Ovary (tissue), 9 donors: ENCODE measurements around the gene LRIG1. TPM values are rescaled to one million over a fixed set of nuclear protein-coding genes. Genes with fewer than 3 reads are reported as not detected.
A peak's percentile ranks its signal among the peaks of the same experiment; 100 is the strongest.

Experiments
- DNase-seq, 5 donors: peaks; one replicate each; pipeline ENCODE4 v3.0.0-alpha.2; 2019 to 2020
- H3K27ac ChIP-seq, 2 donors: fragments of 200-600 bp; one replicate each; pipeline versions ENCODE4 v1.5.1 to v1.8.0; 2019 to 2022
- H3K27me3 ChIP-seq: fragments of 200-600 bp; one replicate; pipeline ENCODE4 v1.8.0; 2022
- H3K36me3 ChIP-seq: fragments of 200-600 bp; sonication (generic); one replicate; pipeline ENCODE4 v1.5.1; 2019
- H3K4me1 ChIP-seq: one replicate; pipeline ENCODE4 v1.8.1; 2013; ENCODE audit warnings: mild to moderate bottlenecking, moderate library complexity; ENCODE audit not compliant: insufficient read depth
- H3K4me3 ChIP-seq: fragments of 200-600 bp; sonication (generic); one replicate; pipeline ENCODE4 v1.5.1; 2017
- H3K9me3 ChIP-seq, 2 donors: fragments of 200-600 bp in 1 of 2; sonication (generic) in 1 of 2; one replicate each; pipeline versions ENCODE4 v1.5.1 to v1.8.1; 2013 to 2019; ENCODE audit warnings: mild to moderate bottlenecking in 1 of 2, moderate library complexity in 1 of 2
- EP300 ChIP-seq: sonication (generic); formaldehyde crosslinking; IDR thresholded peaks from one replicate; pipeline ENCODE4 v1.6.1; 2017; ENCODE audit warnings: antibody characterized with exemption
- POLR2A ChIP-seq: fragments of 450-650 bp; IDR thresholded peaks from one replicate; pipeline ENCODE4 v1.6.1; 2017; ENCODE audit warnings: antibody characterized with exemption, mild to moderate bottlenecking, moderate library complexity
- WGBS, 3 donors: extraction: QIAGEN DNeasy Blood & Tissue Kit in 1 of 3; methylation state at CpG; one replicate each; pipeline versions ENCODE4 v1.1.5 to v1.1.7; 2013 to 2017; 5-methylcytosine and 5-hydroxymethylcytosine counted together
- intact Hi-C, 4 donors: fragments of 100-400 bp; cut with DNase I; formaldehyde crosslinking; loops; one replicate each; pipeline versions ENCODE4 v1.11.0 to v1.15.1; 2022 to 2023
- polyA plus RNA-seq, 2 donors: library from polyadenylated mRNA; stranded (reverse); fragments of 200-250 nt in 1 of 2; fragments of 350-450 nt in 1 of 2; fragmentation: Illumina TruSeq in 1 of 2; extraction: RNeasy Lipid Tissue Mini Kit (QIAGEN cat#74804) in 1 of 2; gene quantifications; one replicate each; pipeline ENCODE4 v1.2.3, GENCODE V29; 2013 to 2014
- total RNA-seq, 7 donors: library from RNA; depleted of rRNA in 2 of 7; stranded (reverse); fragments of >200 nt in 2 of 7; fragmentation: NEBNext Ultra II Directional in 3 of 7; extraction: Animal tissue kit (Norgen Biotek cat#: 25700) in 3 of 7; gene quantifications; one replicate each; pipeline versions ENCODE4 v1.1.0 to v1.2.4, GENCODE V29; 2016 to 2023
- TF ChIP-seq, protein P1 (sequence below), 3 donors: fragments of 450-650 bp in 2 of 3; fragments of 200-600 bp in 1 of 3; IDR thresholded peaks; one replicate each; pipeline versions ENCODE4 v1.5.1 to v1.8.0; 2016 to 2022; ENCODE audit warnings: antibody characterized with exemption in 3 of 3, mild to moderate bottlenecking in 1 of 3
- donor health status: DM: no; HTN: no; CAD: no; lungs with moderate emphysema.
- donor health status: DM: no; HTN: no; CAD: no.
- donor health status: Bipolar disorder and iron deficiency.
- donor health status: DM: yes; HTN: yes; CAD: no.
- donor health status: DM: no; HTN: no; CAD: no.
- donor health status: DM: yes; HTN: yes; CAD: no.

Gene LRIG1
- total and polyA plus RNA-seq, 9 donors = 29.1 to 64.8 (median 42.6) TPM

DNA sequence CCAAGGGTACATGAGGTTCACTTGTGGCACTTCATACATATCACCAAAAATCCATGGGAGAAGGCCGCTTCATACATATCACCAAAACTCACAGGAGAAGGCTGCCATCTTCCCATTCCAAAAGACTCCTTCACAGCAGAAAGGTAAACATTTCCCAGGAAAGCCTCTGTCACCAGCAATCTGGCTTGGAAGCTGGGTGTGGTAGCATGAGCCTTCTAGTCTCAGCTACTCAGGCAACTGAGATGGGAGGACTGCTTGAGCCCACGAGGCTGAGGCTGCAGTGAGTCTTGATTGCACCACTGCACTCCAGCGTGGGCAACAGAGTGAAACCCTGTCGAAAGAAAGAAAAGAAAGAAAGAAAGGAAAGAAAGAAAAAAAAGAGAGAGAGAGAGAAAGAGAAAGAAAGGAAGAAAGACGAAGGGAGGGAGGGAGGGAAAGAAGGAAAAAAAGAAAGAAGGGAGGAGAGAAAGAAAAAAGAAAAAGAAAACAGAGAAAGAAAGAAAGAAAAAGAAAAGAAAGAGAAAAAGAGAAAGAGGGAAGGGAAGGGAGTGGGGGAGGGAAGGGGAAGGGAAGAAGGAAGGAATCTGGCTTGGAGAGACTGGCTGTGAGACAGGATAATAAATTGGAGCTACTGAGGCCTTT, 7.2 kb downstream of the LRIG1 start:
- WGBS, 3 donors = 88 to 89% (median 89%) methylated on average over 5 of the region's 5 CpGs
- intact Hi-C loops = loop anchor here in 1 of 4 donors (10.0 kb wide), 2 partner anchors 79 to 321 kb away; no protein-coding TSS in a partner anchor
- Histone ChIP-seq H3K9me3 (no peaks in the 10 kb centered on the region), H3K4me3 (no peak overlapping the region), H3K36me3 (no peaks in the 10 kb centered on the region), H3K27ac (no peak overlapping the region), H3K27me3 (no peaks in the 10 kb centered on the region), H3K4me1 (peaks cover 18% of the 10 kb centered on the region)
- TF ChIP-seq POLR2A (no peak), EP300 (no peak)
- TF ChIP-seq, protein P1, sequence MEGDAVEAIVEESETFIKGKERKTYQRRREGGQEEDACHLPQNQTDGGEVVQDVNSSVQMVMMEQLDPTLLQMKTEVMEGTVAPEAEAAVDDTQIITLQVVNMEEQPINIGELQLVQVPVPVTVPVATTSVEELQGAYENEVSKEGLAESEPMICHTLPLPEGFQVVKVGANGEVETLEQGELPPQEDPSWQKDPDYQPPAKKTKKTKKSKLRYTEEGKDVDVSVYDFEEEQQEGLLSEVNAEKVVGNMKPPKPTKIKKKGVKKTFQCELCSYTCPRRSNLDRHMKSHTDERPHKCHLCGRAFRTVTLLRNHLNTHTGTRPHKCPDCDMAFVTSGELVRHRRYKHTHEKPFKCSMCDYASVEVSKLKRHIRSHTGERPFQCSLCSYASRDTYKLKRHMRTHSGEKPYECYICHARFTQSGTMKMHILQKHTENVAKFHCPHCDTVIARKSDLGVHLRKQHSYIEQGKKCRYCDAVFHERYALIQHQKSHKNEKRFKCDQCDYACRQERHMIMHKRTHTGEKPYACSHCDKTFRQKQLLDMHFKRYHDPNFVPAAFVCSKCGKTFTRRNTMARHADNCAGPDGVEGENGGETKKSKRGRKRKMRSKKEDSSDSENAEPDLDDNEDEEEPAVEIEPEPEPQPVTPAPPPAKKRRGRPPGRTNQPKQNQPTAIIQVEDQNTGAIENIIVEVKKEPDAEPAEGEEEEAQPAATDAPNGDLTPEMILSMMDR (IDR thresholded peaks at IDR 0.05) = no peak
- DNase-seq = no peak

DNA sequence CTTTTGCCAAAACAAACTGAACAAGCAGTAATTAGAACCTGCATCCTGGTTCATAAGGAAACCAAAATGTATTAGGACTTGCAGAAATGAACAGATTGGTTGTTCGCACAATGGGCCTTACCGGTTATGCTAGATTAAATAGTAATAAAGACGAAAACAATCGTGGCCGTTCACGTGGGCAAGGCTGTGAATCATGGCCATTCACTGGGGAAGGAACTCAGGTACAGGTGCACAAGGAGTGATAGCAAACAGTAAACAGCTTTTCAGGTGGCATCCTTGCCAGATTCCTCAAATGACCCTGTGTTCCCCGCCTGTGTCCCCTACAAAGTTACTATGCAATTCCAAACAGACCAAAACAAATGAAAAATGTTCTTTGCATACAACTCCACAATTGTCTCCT, 8.2 kb downstream of the LRIG1 start:
- H3K27me3 ChIP-seq = no peaks in the 10 kb centered on the region
- DNase-seq = no peak
- H3K36me3 ChIP-seq = no peaks in the 10 kb centered on the region
- TF ChIP-seq, protein P1 (IDR thresholded peaks at IDR 0.05) = no peak
- no peak for TF ChIP-seq EP300
- no peak for TF ChIP-seq POLR2A
- intact Hi-C loops = loop anchor here in 1 of 4 donors (10.0 kb wide), 2 partner anchors 78 to 322 kb away; no protein-coding TSS in a partner anchor
- no peaks in the 10 kb centered on the region for H3K9me3 ChIP-seq
- H3K4me3 ChIP-seq = no peak overlapping the region
- 75 to 77% (median 77%) methylated on average over 7 of the region's 7 CpGs for WGBS, 3 donors
- no peak overlapping the region for H3K27ac ChIP-seq
- peaks cover 17% of the 10 kb centered on the region for H3K4me1 ChIP-seq

DNA sequence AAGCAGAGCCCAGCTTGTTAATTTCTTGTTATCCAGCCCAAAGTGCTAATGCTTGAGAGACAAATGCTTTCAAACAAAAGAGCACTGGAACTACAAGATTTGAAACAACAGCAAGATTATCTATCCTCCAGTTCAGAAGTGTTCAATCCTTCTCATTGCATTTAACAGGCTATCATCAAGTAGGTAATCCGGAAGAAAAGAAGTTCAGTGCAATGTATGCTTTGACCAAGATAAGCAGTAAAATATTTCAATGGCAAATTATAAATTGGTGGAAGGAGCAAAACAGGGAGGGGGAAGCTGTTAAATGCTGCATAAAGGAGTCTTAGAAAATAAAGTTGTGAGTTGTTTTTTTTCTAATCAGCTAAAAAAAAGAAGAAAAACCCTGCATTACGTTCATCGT, 8.8 kb downstream of the LRIG1 start:
- DNase-seq = no peak
- intact Hi-C loops = loop anchor here in 1 of 4 donors (10.0 kb wide), 2 partner anchors 77 to 323 kb away; no protein-coding TSS in a partner anchor
- no peaks in the 10 kb centered on the region for H3K9me3 ChIP-seq
- no peaks in the 10 kb centered on the region for H3K36me3 ChIP-seq
- H3K27me3 ChIP-seq = no peaks in the 10 kb centered on the region
- H3K27ac ChIP-seq = no peak overlapping the region
- H3K4me3 ChIP-seq = no peak overlapping the region
- 38 to 48% (median 39%) methylated on average over 3 of the region's 3 CpGs for WGBS, 3 donors
- H3K4me1 ChIP-seq = peaks cover 19% of the 10 kb centered on the region
- TF ChIP-seq POLR2A (no peak), EP300 (no peak)
- TF ChIP-seq, protein P1 (IDR thresholded peaks at IDR 0.05) = no peak

DNA sequence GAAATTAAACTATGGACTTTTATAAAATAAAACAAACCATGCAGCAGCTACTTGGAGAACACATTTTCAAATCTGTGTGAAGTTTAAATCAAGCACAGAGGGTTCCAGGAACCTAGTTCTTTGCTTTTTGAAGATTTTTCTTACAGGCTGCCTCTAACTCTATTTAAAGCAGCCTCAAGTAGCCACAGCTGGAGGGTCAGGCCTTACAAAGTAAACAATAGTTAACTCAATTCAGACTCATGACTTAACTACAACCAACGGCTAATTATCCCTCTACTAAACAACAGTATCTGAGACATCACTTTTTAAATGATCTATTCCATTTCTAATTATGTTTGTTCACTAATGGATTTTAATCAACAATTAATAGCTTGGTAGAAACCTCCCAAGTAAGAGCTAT, 9.8 kb downstream of the LRIG1 start:
- H3K27ac ChIP-seq = peak overlapping the region in 1 of 2 donors; percentile 59
- 6 to 23% (median 7%) methylated on average over 1 of the region's 1 CpG for WGBS, 3 donors
- no peaks in the 10 kb centered on the region for H3K27me3 ChIP-seq
- no peaks in the 10 kb centered on the region for H3K36me3 ChIP-seq
- TF ChIP-seq EP300 = no peak
- TF ChIP-seq, protein P1 (IDR thresholded peaks at IDR 0.05) = no peak
- no peak for TF ChIP-seq POLR2A
- H3K4me1 ChIP-seq = peaks cover 20% of the 10 kb centered on the region
- intact Hi-C loops = loop anchor here in 1 of 4 donors (10.0 kb wide), 2 partner anchors 76 to 324 kb away; no protein-coding TSS in a partner anchor
- no peak overlapping the region for H3K4me3 ChIP-seq
- H3K9me3 ChIP-seq = no peaks in the 10 kb centered on the region
- DNase-seq = no peak
